Right renal cortex interstitium (tissue), 3 donors: ENCODE measurements around the gene HCAR1. TPM values are rescaled to one million over a fixed set of nuclear protein-coding genes. Genes with fewer than 3 reads are reported as not detected.
"Not testable (repeated sequence)": the region's sequence is repeated elsewhere in the genome, so short reads cannot be mapped to it uniquely, and the experiment has no call there.

ENCODE experiments used
- DNase-seq, 3 donors: peaks; one replicate each; pipeline ENCODE4 v3.0.0-alpha.2; 2013; ENCODE audit warnings: low read depth in 3 of 3, low spot score in 2 of 3
- polyA plus RNA-seq, 3 donors: library from polyadenylated mRNA; unstranded; fragments of 120-200 nt; gene quantifications; one replicate each; pipeline ENCODE4 v1.2.1, GENCODE V29; 2013; ENCODE audit not compliant: insufficient read length in 3 of 3

HCAR1 gene
- polyA plus RNA-seq, 3 donors, result 2.0 to 3.2 (median 2.4) TPM

- DNase-seq, result no peak
These were observed 8.3 kb downstream of the HCAR1 start for GRCh38 chr12:122722387-122722786.

- DNase-seq, result no peak
These were observed 9.5 kb downstream of the HCAR1 start for GRCh38 chr12:122721057-122721545.

- not testable (repeated sequence) for DNase-seq
These were observed 14.0 kb downstream of the HCAR1 start, which contains the start of gene HCAR3 for GRCh38 chr12:122716658-122717057. TSS of gene HCAR3 (minus strand) at chr12:122716811. CDS start at chr12:122716737, 74 bp downstream.

GRCh38 chr12:122715211-122715610 lies 15.4 kb downstream of the HCAR1 start:
- DNase-seq, result not testable (repeated sequence)

GRCh38 chr12:122713491-122714188 lies 17.0 kb downstream of the HCAR1 start:
- DNase-seq, result not testable (repeated sequence)

GRCh38 chr12:122711266-122711665 lies 19.4 kb downstream of the HCAR1 start:
- not testable (repeated sequence) for DNase-seq

- not testable (repeated sequence) for DNase-seq
These were observed 20.3 kb downstream of the HCAR1 start for GRCh38 chr12:122710341-122710740.

GRCh38 chr12:122709287-122709686 lies 21.4 kb downstream of the HCAR1 start:
- DNase-seq, result not testable (repeated sequence)

GRCh38 chr12:122703841-122704240 lies 26.8 kb downstream of the HCAR1 start:
- DNase-seq, result not testable (repeated sequence)

GRCh38 chr12:122702890-122703611 lies 27.6 kb downstream of the HCAR1 start, which contains the start of gene HCAR2:
TSS of gene HCAR2 (minus strand) at chr12:122703357. CDS start at chr12:122703283, 74 bp downstream.
- DNase-seq, result not testable (repeated sequence)

GRCh38 chr12:122701481-122701880 lies 29.2 kb downstream of the HCAR1 start:
- not testable (repeated sequence) for DNase-seq

GRCh38 chr12:122700038-122700710 lies 30.5 kb downstream of the HCAR1 start:
- DNase-seq, result not testable (repeated sequence)

GRCh38 chr12:122696922-122697321 lies 33.7 kb downstream of the HCAR1 start:
- not testable (repeated sequence) for DNase-seq

GRCh38 chr12:122691566-122691965 lies 39.1 kb downstream of the HCAR1 start:
- no peak for DNase-seq

- no peak for DNase-seq
These were observed 42.4 kb downstream of the HCAR1 start for GRCh38 chr12:122688291-122688690.

- no peak for DNase-seq
These were observed 43.6 kb downstream of the HCAR1 start for GRCh38 chr12:122687086-122687485.

- no peak for DNase-seq
These were observed 44.1 kb downstream of the HCAR1 start for GRCh38 chr12:122686538-122686937.

GRCh38 chr12:122684297-122684813 lies 46.3 kb downstream of the HCAR1 start:
- no peak for DNase-seq

- no peak for DNase-seq
These were observed 48.8 kb downstream of the HCAR1 start for GRCh38 chr12:122681814-122682213.

GRCh38 chr12:122680989-122681388 lies 49.7 kb downstream of the HCAR1 start:
- not testable (repeated sequence) for DNase-seq

GRCh38 chr12:122676781-122677180 lies 53.9 kb downstream of the HCAR1 start:
- DNase-seq, result not testable (repeated sequence)
